Spleen (tissue), 7 donors: ENCODE measurements around the gene FAM193A.

ENCODE experiments used
- CTCF ChIP-seq, 11 experiments: fragments of 200-600 bp in 7 of 11; fragments of 450-650 bp in 4 of 11; sonication (generic) in 4 of 11; IDR thresholded peaks in 8 of 11; conservative IDR thresholded peaks in 3 of 11; 1 replicate in 7 of 11; 2 replicates in 4 of 11; pipeline versions ENCODE4 v1.4.0 to v1.8.0; 2016 to 2021; ENCODE audit warnings: antibody characterized with exemption in 11 of 11, inconsistent platforms in 4 of 11, mild to moderate bottlenecking in 1 of 11
- POLR2A ChIP-seq, 3 donors: fragments of 450-650 bp; IDR thresholded peaks; one replicate each; pipeline ENCODE4 v1.5.1; 2017; ENCODE audit warnings: antibody characterized with exemption in 3 of 3, mild to moderate bottlenecking in 1 of 3
- donor health status: DM: no; HTN: no; CAD: no; lungs with moderate emphysema.
- donor health status: DM: no; HTN: no; CAD: no.
- donor health status: DM: no; HTN: no; CAD: no.

- TF ChIP-seq CTCF (IDR thresholded peaks at IDR 0.05 in 8 of 11, conservative IDR thresholded peaks at IDR 0.05 in 3 of 11) (no peak), POLR2A (IDR thresholded peaks at IDR 0.05) (no peak)
These were observed 207.3 kb downstream of the FAM193A start for GRCh38 chr4:2743518-2744445.
